Measurements from ENCODE around the gene FANCI.

- TF ChIP-seq EZH2 (IDR thresholded peaks at IDR 0.05; ENCODE audit: insufficient read depth, poor library complexity, severe bottlenecking) (no peak), EZH2phosphoT487 (IDR thresholded peaks at IDR 0.05; ENCODE audit: insufficient read depth, low read depth) (no peak)
Observed at GRCh38 chr15:89194608-89195007, 49.2 kb upstream of the FANCI start.

Measured in GM23248 (cell line).